Loucy (cell line): ENCODE data around the gene IRX3.

Source experiments
- H2AFZ ChIP-seq: fragments of 200-600 bp; sonication (generic); 2 replicates; pipeline ENCODE4 v1.6.0; 2016; ENCODE audit warnings: antibody characterized with exemption, mild to moderate bottlenecking, low read length, moderate library complexity
- H3F3A ChIP-seq: fragments of 200-600 bp; 2 replicates; pipeline ENCODE4 v1.6.0; 2016; ENCODE audit warnings: antibody characterized with exemption, low read depth, mild to moderate bottlenecking
- H3K27me3 ChIP-seq: fragments of 200-600 bp; sonication (generic); 2 replicates; pipeline ENCODE4 v1.6.1; 2014; ENCODE audit warnings: low read length, mild to moderate bottlenecking; ENCODE audit not compliant: insufficient read depth, poor library complexity, severe bottlenecking
- H3K36me3 ChIP-seq: fragments of 200-600 bp; sonication (generic); 2 replicates; pipeline ENCODE4 v1.6.1; 2016; ENCODE audit warnings: low read length; ENCODE audit not compliant: insufficient read depth
- H3K4me1 ChIP-seq: fragments of 200-600 bp; sonication (generic); 2 replicates; pipeline ENCODE4 v1.5.1; 2014; ENCODE audit warnings: low read length, mild to moderate bottlenecking; ENCODE audit not compliant: insufficient read depth, poor library complexity, severe bottlenecking
- H3K4me2 ChIP-seq: fragments of 200-600 bp; sonication (generic); 2 replicates; pipeline ENCODE4 v1.6.0; 2014; ENCODE audit warnings: antibody characterized with exemption, low read length, low read depth, mild to moderate bottlenecking; ENCODE audit not compliant: poor library complexity, severe bottlenecking
- H3K4me3 ChIP-seq: fragments of 200-600 bp; sonication (generic); 2 replicates; pipeline ENCODE4 v1.5.1; 2014; ENCODE audit warnings: low read length, mild to moderate bottlenecking, mixed read lengths; ENCODE audit not compliant: poor library complexity, severe bottlenecking
- H3K79me2 ChIP-seq: fragments of 200-600 bp; sonication (generic); 2 replicates; pipeline ENCODE4 v1.6.1; 2014; ENCODE audit warnings: low read length; ENCODE audit not compliant: insufficient read depth
- H3K9ac ChIP-seq: fragments of 200-600 bp; sonication (generic); 2 replicates; pipeline ENCODE4 v1.6.0; 2014; ENCODE audit warnings: mild to moderate bottlenecking, low read depth, low read length, moderate library complexity; ENCODE audit not compliant: poor library complexity, severe bottlenecking
- H3K9me2 ChIP-seq: fragments of 200-600 bp; sonication (generic); replicated peaks from 2 replicates; pipeline ENCODE4 v1.6.1; 2016; ENCODE audit warnings: low read depth, low read length, mixed read lengths
- H3K9me3 ChIP-seq: fragments of 200-600 bp; sonication (generic); 2 replicates; pipeline ENCODE4 v1.6.1; 2014; ENCODE audit warnings: mild to moderate bottlenecking, antibody characterized with exemption, low read length, low read depth; ENCODE audit not compliant: insufficient read depth
- H4K20me1 ChIP-seq: fragments of 200-600 bp; sonication (generic); 2 replicates; pipeline ENCODE4 v1.6.0; 2014; ENCODE audit warnings: antibody characterized with exemption, low read length, mild to moderate bottlenecking; ENCODE audit not compliant: insufficient read depth, poor library complexity, severe bottlenecking
- EZH2phosphoT487 ChIP-seq: fragments of 200-600 bp; IDR thresholded peaks from 2 replicates; pipeline ENCODE4 v1.6.1; 2018; ENCODE audit warnings: antibody characterized with exemption, mild to moderate bottlenecking, moderate library complexity, borderline replicate concordance
- TF ChIP-seq, protein P1 (sequence below): fragments of 200-600 bp; sonication (generic); conservative IDR thresholded peaks from 2 replicates; pipeline ENCODE4 v1.5.1; 2014; ENCODE audit warnings: mild to moderate bottlenecking, antibody characterized with exemption, low read length

The IRX3 gene

GRCh38 chr16:54289945-54290832 is 3.6 kb upstream of the IRX3 start:
- no peak overlapping the region for H2AFZ ChIP-seq
- H3K9me3 ChIP-seq, result no peaks in the 10 kb centered on the region
- peaks cover 28% of the 10 kb centered on the region for H3K79me2 ChIP-seq
- H3K4me3 ChIP-seq, result no peak overlapping the region
- H3K36me3 ChIP-seq, result no peaks in the 10 kb centered on the region
- H4K20me1 ChIP-seq, result peaks cover 5% of the 10 kb centered on the region
- peaks cover 13% of the 10 kb centered on the region for H3K4me1 ChIP-seq
- H3F3A ChIP-seq, result peaks cover 6% of the 10 kb centered on the region; the same call in 1 of the 2 replicates
- no peaks in the 10 kb centered on the region for H3K9me2 ChIP-seq
- no peak overlapping the region for H3K4me2 ChIP-seq
- TF ChIP-seq, protein P1, sequence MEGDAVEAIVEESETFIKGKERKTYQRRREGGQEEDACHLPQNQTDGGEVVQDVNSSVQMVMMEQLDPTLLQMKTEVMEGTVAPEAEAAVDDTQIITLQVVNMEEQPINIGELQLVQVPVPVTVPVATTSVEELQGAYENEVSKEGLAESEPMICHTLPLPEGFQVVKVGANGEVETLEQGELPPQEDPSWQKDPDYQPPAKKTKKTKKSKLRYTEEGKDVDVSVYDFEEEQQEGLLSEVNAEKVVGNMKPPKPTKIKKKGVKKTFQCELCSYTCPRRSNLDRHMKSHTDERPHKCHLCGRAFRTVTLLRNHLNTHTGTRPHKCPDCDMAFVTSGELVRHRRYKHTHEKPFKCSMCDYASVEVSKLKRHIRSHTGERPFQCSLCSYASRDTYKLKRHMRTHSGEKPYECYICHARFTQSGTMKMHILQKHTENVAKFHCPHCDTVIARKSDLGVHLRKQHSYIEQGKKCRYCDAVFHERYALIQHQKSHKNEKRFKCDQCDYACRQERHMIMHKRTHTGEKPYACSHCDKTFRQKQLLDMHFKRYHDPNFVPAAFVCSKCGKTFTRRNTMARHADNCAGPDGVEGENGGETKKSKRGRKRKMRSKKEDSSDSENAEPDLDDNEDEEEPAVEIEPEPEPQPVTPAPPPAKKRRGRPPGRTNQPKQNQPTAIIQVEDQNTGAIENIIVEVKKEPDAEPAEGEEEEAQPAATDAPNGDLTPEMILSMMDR, result no peak
- H3K9ac ChIP-seq, result no peak overlapping the region
- H3K27me3 ChIP-seq, result peaks cover 6% of the 10 kb centered on the region

DNA sequence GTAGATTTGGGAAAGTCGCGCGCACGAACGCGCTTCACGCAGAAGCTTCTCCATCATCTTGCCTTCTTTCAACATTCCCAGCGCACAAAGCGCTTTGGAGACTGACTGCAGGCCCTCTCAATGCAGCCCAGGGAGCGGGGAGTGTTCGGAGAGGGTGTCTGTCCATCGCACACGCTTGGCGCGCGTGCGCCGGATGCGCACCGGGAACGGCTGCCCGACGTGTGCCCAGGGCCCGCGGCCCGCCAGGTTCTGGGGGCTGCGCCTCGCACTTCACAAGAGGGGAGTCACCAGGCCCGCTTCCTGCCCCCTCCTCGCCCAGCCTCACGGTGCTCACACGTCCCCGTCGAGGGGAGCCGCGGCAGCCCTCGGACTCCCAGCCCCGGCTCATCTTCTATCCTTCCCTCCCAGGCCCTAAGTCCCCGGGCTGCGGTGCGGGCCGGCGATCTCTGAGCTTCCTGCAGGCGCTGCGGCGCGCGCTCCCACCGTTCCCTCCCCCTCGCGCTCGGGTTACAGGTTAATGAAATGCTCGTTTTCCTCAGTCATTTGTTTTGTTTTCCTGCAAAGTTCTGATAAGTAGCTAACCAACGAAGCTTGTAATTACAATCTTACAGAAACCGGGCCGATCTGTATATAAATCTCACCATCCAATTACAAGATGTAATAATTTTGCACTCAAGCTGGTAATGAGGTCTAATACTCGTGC is 2.8 kb upstream of the IRX3 start:
- Histone ChIP-seq H3K9me2 (no peaks in the 10 kb centered on the region), H3K27me3 (peaks cover 14% of the 10 kb centered on the region), H3K4me2 (no peak overlapping the region), H3K79me2 (peaks cover 36% of the 10 kb centered on the region), H3K9ac (no peak overlapping the region), H4K20me1 (peaks cover 5% of the 10 kb centered on the region), H3K4me3 (no peak overlapping the region), H2AFZ (no peak overlapping the region), H3K36me3 (no peaks in the 10 kb centered on the region), H3K4me1 (peaks cover 13% of the 10 kb centered on the region), H3K9me3 (no peaks in the 10 kb centered on the region), H3F3A (peaks cover 6% of the 10 kb centered on the region; the same call in 1 of the 2 replicates)
- no peak for TF ChIP-seq EZH2phosphoT487
- TF ChIP-seq, protein P1, result no peak

GRCh38 chr16:54288835-54289241 is 2.3 kb upstream of the IRX3 start:
- TF ChIP-seq EZH2phosphoT487, result no peak
- TF ChIP-seq, protein P1, result no peak
- Histone ChIP-seq H2AFZ (no peak overlapping the region), H3K9me2 (no peaks in the 10 kb centered on the region), H3F3A (peaks cover 6% of the 10 kb centered on the region; the same call in 1 of the 2 replicates), H3K36me3 (no peaks in the 10 kb centered on the region), H3K4me1 (peaks cover 13% of the 10 kb centered on the region), H4K20me1 (peaks cover 5% of the 10 kb centered on the region), H3K79me2 (peaks cover 41% of the 10 kb centered on the region), H3K9ac (no peak overlapping the region), H3K27me3 (peaks cover 19% of the 10 kb centered on the region), H3K4me3 (no peak overlapping the region), H3K9me3 (no peaks in the 10 kb centered on the region), H3K4me2 (no peak overlapping the region)
